ENCODE data around the gene MVP. TPM values are rescaled to one million over a fixed set of nuclear protein-coding genes. Genes with fewer than 3 reads are reported as not detected.

The MVP gene
- total RNA-seq, 4 donors from 2014 or later: 101 to 156 (median 123) TPM

DNA sequence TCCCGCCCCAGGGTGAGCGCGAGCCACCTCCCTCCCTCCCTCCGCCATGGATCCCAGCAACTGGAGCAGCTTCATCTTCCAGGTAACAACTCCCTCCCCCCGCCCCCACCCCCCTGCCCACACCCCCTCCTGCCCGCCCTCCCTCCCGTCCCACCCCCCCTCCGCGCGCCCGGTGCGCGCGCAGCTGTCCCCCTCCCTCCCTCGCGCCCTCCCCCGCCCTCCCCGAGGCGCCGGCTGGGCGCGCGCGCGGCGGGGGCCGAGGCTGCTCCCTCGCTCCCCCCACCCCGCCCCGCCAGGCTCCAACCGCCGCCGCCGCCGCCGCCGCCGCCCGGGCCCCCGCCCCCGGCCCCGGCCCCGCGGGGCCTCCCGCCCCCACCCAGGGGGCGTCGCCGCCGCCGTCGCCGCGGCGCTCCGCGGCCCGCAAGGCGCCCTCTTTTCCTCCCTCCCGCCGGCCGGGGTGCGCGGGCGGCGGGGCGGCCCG is 14.1 kb upstream of the MVP start, which contains the start of gene MAZ:
TSS of gene MAZ (plus strand) at position 431 of the 481 bp plus-strand sequence. CDS start 173 bp downstream, outside the sequence.
- Histone ChIP-seq H3K4me3 (peak within 1 kb of the TSS; percentile 69 to 96 (median 78)), H3K9me3 (no peaks in the 10 kb centered on the region), H3K27ac (replicated peaks in 1 of 4) (peak within 1 kb of the TSS; percentile 96 to 99 (median 98)), H3K36me3 (peaks cover 0 to 26% (median 24%) of the 10 kb centered on the region in 4 donors), H3K27me3 (peaks cover 0 to 2% (median 0%) of the 10 kb centered on the region in 4 donors), H3K4me1 (peaks cover 50 to 57% (median 55%) of the 10 kb centered on the region in 4 donors)
- TF ChIP-seq POLR2A (IDR thresholded peaks at IDR 0.05; ENCODE audit: low read depth) (no peak), EP300 (IDR thresholded peaks at IDR 0.05) (no peak), POLR2AphosphoS5 (IDR thresholded peaks at IDR 0.05) (no peak)
- TF ChIP-seq, protein P1, sequence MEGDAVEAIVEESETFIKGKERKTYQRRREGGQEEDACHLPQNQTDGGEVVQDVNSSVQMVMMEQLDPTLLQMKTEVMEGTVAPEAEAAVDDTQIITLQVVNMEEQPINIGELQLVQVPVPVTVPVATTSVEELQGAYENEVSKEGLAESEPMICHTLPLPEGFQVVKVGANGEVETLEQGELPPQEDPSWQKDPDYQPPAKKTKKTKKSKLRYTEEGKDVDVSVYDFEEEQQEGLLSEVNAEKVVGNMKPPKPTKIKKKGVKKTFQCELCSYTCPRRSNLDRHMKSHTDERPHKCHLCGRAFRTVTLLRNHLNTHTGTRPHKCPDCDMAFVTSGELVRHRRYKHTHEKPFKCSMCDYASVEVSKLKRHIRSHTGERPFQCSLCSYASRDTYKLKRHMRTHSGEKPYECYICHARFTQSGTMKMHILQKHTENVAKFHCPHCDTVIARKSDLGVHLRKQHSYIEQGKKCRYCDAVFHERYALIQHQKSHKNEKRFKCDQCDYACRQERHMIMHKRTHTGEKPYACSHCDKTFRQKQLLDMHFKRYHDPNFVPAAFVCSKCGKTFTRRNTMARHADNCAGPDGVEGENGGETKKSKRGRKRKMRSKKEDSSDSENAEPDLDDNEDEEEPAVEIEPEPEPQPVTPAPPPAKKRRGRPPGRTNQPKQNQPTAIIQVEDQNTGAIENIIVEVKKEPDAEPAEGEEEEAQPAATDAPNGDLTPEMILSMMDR (IDR thresholded peaks at IDR 0.05): no peak
- intact Hi-C loops (cut with DNase I): no loop called here
- 0% methylated on average over 1 of the region's 67 CpGs for WGBS
- peak; percentile 96 for DNase-seq (ENCODE audit: extremely low spot score)

DNA sequence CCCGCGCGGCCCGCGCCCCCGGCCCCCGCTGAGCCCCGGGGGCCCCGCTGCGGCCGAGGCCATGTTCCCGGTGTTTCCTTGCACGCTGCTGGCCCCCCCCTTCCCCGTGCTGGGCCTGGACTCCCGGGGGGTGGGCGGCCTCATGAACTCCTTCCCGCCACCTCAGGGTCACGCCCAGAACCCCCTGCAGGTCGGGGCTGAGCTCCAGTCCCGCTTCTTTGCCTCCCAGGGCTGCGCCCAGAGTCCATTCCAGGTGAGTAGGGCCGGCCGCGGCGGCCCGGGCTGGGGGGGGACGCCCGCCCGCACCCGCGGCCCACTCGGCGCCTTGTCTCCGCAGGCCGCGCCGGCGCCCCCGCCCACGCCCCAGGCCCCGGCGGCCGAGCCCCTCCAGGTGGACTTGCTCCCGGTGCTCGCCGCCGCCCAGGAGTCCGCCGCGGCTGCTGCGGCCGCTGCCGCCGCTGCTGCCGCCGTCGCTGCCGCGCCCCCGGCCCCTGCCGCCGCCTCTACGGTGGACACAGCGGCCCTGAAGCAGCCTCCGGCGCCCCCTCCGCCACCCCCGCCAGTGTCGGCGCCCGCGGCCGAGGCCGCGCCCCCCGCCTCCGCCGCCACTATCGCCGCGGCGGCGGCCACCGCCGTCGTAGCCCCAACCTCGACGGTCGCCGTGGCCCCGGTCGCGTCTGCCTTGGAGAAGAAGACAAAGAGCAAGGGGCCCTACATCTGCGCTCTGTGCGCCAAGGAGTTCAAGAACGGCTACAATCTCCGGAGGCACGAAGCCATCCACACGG is 13.4 kb upstream of the MVP start:
- Histone ChIP-seq H3K36me3 (peaks cover 0 to 26% (median 22%) of the 10 kb centered on the region in 4 donors), H3K4me3 (peak overlapping the region; percentile 61 to 96 (median 64)), H3K4me1 (peaks cover 52 to 63% (median 61%) of the 10 kb centered on the region in 4 donors), H3K27ac (replicated peaks in 1 of 4) (peak overlapping the region; percentile 95 to 96 (median 96)), H3K9me3 (no peaks in the 10 kb centered on the region), H3K27me3 (peaks cover 0 to 2% (median 0%) of the 10 kb centered on the region in 4 donors)
- no peak for DNase-seq (ENCODE audit: extremely low spot score)
- TF ChIP-seq POLR2A (IDR thresholded peaks at IDR 0.05; ENCODE audit: low read depth): no peak
- TF ChIP-seq POLR2AphosphoS5 (IDR thresholded peaks at IDR 0.05): no peak
- no peak for TF ChIP-seq EP300 (IDR thresholded peaks at IDR 0.05)
- TF ChIP-seq, protein P1 (IDR thresholded peaks at IDR 0.05): no peak
- WGBS: no CpG with 5 or more reads among the region's 99 CpGs
- intact Hi-C loops (cut with DNase I): no loop called here

DNA sequence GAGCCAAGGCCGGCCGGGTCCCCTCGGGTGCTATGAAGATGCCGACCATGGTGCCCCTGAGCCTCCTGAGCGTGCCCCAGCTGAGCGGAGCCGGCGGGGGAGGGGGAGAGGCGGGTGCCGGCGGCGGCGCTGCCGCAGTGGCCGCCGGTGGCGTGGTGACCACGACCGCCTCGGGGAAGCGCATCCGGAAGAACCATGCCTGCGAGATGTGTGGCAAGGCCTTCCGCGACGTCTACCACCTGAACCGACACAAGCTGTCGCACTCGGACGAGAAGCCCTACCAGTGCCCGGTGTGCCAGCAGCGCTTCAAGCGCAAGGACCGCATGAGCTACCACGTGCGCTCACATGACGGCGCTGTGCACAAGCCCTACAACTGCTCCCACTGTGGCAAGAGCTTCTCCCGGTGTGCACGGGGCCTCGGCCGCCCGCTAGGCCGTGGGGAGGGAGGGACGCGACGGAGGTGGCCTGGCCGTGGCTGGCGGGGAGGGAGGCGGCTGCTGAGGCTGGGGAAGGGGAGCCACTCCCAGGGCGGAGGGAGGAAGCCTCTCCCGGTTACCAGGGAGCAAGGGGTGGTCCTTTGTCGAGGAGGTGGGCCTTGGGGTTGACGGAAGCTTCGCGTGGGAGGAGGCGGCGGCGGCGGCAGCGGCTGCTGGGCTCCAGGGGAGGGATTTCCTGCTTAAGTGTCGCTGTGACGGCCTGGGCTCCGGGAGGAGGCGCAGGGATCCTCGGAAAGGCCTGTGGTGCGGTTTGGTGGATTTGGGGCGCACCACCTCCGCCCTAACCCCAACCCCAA is 12.6 kb upstream of the MVP start:
- H3K4me1 ChIP-seq: peaks cover 60 to 71% (median 69%) of the 10 kb centered on the region in 4 donors
- peak; percentile 96 for DNase-seq (ENCODE audit: extremely low spot score)
- H3K9me3 ChIP-seq: no peaks in the 10 kb centered on the region
- TF ChIP-seq, protein P1 (IDR thresholded peaks at IDR 0.05): peak; percentile 29 to 58 (median 56)
- TF ChIP-seq EP300 (IDR thresholded peaks at IDR 0.05) (no peak), POLR2A (IDR thresholded peaks at IDR 0.05; ENCODE audit: low read depth) (no peak), POLR2AphosphoS5 (IDR thresholded peaks at IDR 0.05) (peak in 1 of 2 donors; percentile 84)
- peak overlapping the region; percentile 95 to 96 (median 96) for H3K27ac ChIP-seq (replicated peaks in 1 of 4)
- peak overlapping the region; percentile 61 to 96 (median 64) for H3K4me3 ChIP-seq
- H3K36me3 ChIP-seq: peaks cover 0 to 26% (median 22%) of the 10 kb centered on the region in 4 donors
- WGBS: 0% methylated on average over 3 of the region's 69 CpGs
- intact Hi-C loops (cut with DNase I): no loop called here
- peaks cover 0 to 2% (median 0%) of the 10 kb centered on the region in 4 donors for H3K27me3 ChIP-seq

DNA sequence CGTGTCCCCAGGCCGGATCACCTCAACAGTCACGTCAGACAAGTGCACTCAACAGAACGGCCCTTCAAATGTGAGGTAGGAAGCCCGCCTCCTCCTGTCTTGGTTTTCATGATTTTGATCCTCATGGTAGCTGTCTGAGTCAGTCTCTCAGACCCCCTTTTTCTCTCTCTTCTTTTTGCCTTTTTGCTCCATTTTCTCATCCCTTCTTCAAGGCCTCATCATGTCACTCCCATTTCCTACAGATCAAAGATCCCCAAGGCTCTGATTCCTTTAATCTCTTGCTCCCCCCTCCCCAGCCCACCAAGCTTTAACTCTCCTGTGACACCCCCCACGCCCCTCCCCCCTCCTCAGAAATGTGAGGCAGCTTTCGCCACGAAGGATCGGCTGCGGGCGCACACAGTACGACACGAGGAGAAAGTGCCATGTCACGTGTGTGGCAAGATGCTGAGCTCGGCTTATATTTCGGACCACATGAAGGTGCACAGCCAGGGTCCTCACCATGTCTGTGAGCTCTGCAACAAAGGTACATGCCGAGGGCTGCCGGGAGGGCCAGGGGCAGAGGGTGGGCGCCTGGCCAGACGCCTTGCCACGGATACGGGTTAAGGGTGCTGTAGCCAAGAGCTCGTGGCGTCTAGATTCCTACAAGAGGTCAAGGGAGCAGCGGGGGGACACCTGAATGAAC is 11.9 kb upstream of the MVP start:
- Histone ChIP-seq H3K27me3 (peaks cover 0 to 2% (median 0%) of the 10 kb centered on the region in 4 donors), H3K9me3 (no peaks in the 10 kb centered on the region), H3K27ac (replicated peaks in 1 of 4) (peak overlapping the region; percentile 95 to 96 (median 96)), H3K4me3 (peak overlapping the region; percentile 61 to 96 (median 64)), H3K36me3 (peaks cover 0 to 26% (median 22%) of the 10 kb centered on the region in 4 donors), H3K4me1 (peaks cover 66 to 79% (median 76%) of the 10 kb centered on the region in 4 donors)
- intact Hi-C loops (cut with DNase I): no loop called here
- TF ChIP-seq POLR2A (IDR thresholded peaks at IDR 0.05; ENCODE audit: low read depth) (no peak), POLR2AphosphoS5 (IDR thresholded peaks at IDR 0.05) (no peak), EP300 (IDR thresholded peaks at IDR 0.05) (no peak)
- TF ChIP-seq, protein P1 (IDR thresholded peaks at IDR 0.05): no peak
- no peak for DNase-seq (ENCODE audit: extremely low spot score)
- 35% methylated on average over 24 of the region's 25 CpGs for WGBS
